ENCODE measurements around the gene AQP11.
"Not testable (repeated sequence)": the region's sequence is repeated elsewhere in the genome, so short reads cannot be mapped to it uniquely, and the experiment has no call there.

AQP11 gene

DNA sequence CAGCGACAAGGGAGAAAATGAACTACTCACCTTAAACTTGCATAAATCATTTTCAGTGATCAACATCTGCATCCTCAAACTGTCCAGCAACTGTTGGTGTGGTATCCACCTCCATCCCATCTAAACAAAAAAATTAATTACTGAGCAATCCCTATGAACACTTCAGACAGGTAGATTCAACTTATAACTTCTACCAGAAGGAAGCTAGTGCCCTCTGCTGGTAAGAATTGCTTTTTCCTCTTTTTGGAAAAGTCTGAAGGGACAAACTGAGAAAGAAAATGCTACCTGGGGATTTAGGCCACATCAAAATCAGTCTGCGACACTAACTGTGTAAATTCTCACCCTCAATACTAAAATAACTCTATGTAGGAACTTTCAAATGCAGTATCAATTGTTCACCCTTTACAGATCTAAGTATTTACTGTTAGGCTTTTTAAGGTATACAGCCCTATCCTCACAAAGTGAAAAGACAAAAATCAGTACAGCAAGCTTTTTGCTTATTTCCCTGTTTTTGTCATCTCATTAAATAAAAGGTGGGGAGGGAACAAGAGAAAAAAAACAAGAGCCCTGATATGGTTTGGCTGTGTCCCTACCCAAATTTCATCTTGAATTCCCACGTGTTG is 29.9 kb downstream of the AQP11 start:
- H3K36me3 ChIP-seq (ENCODE audit: control insufficient read depth, insufficient read depth, low read length), result peaks cover 37% of the 10 kb centered on the region
- DNase-seq, result no peak

DNA sequence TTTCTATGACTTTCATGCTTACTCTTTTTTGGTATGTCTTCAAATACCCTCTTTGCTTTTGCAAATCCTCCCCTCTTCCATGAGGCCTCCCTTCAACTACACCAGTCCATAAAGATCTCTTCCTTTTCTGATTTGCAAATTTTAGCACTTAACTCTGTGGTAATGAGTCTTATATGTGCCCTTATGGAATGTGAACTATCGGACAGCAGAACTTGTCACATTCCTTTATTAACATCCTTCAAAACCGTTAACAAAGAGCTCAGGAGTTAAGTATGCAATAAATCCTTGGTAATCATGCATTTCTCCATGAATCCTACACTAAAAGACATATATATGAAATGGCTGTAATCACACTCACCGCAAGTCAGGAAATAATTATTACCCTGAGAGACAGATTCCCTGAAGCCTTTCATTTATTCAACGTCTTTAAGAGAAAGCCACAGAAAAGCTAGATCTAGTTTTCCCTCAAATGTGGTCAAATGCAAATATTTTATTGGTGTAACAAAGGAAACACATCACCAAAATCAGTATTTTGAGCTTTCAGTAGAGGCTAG is 40.5 kb downstream of the AQP11 start:
- Histone ChIP-seq H3K27ac (ENCODE audit: insufficient read depth, low read length, poor library complexity, severe bottlenecking) (no peak overlapping the region), H3K4me1 (ENCODE audit: control insufficient read depth, insufficient read depth, low read length, poor library complexity, severe bottlenecking) (peaks cover 4% of the 10 kb centered on the region), H3K4me3 (ENCODE audit: insufficient read depth, low read depth, low read length, poor library complexity, severe bottlenecking) (no peak overlapping the region), H3K27me3 (replicated peaks; ENCODE audit: control insufficient read depth, insufficient read depth, low read length, poor library complexity, severe bottlenecking) (no peaks in the 10 kb centered on the region), H3K36me3 (ENCODE audit: control insufficient read depth, insufficient read depth, low read length) (peaks cover 11% of the 10 kb centered on the region), H3K9me3 (ENCODE audit: control insufficient read depth, low read length) (no peaks in the 10 kb centered on the region)
- DNase-seq, result no peak

More for the DNA sequence above, 29.9 kb downstream of the AQP11 start:
- Histone ChIP-seq H3K4me3 (ENCODE audit: insufficient read depth, low read depth, low read length, poor library complexity, severe bottlenecking) (no peak overlapping the region), H3K9me3 (ENCODE audit: control insufficient read depth, low read length) (no peaks in the 10 kb centered on the region), H3K27ac (ENCODE audit: insufficient read depth, low read length, poor library complexity, severe bottlenecking) (no peak overlapping the region), H3K27me3 (replicated peaks; ENCODE audit: control insufficient read depth, insufficient read depth, low read length, poor library complexity, severe bottlenecking) (no peaks in the 10 kb centered on the region), H3K4me1 (ENCODE audit: control insufficient read depth, insufficient read depth, low read length, poor library complexity, severe bottlenecking) (no peaks in the 10 kb centered on the region)

DNA sequence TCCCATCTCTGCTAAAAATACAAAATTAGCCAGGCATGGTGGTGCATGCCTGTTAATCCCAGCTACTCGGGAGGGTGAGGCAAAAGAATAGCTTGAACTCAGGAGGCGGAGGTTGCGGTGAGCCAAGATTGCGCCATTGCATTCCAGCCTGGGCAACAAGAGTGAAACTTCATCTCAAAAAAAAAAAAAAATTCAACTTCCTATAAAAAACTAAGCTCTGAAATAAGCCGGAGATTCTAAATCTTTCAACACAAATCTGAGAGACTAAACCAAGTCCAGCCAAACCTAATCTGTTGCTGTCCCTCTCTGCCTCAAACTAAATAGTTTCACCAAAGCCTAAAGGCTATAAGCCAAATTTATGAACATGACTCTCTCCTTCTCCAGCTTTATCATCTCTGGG is 44.2 kb downstream of the AQP11 start:
- not testable (repeated sequence) for H3K27ac ChIP-seq (ENCODE audit: insufficient read depth, low read length, poor library complexity, severe bottlenecking); H3K27me3 ChIP-seq (replicated peaks; ENCODE audit: control insufficient read depth, insufficient read depth, low read length, poor library complexity, severe bottlenecking); H3K4me3 ChIP-seq (ENCODE audit: insufficient read depth, low read depth, low read length, poor library complexity, severe bottlenecking); H3K9me3 ChIP-seq (ENCODE audit: control insufficient read depth, low read length); DNase-seq; H3K36me3 ChIP-seq (ENCODE audit: control insufficient read depth, insufficient read depth, low read length)
- H3K4me1 ChIP-seq (ENCODE audit: control insufficient read depth, insufficient read depth, low read length, poor library complexity, severe bottlenecking), result peaks cover 15% of the 10 kb centered on the region

DNA sequence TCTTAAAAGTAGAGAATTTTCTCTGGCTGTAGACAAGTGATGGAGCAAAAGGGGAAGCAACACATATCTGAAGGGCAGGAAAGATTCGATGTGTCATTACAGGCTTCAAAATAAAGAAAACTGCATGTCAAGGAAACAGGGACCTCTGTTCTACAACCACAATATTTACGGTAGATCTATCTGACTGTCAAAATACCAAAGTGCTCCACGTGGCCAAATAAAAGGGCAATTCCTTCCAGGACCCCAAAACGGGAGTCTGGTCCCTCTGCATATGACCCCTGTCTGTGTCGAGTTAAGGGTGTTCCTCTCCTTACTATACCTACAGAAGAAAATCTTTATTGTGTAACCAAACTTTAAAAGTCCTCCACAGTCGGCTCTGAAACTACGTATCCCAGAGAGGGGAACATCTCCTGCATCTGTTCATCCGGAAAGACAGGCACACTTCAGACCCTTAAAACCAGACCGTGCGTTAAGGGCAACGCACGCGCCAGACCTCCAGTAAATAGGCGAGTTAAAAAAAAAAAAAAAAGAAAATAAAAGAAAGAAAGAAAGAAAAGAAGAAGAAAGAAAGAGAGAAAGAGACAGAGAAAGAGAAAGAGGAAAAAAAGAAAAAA is 47.1 kb downstream of the AQP11 start:
- peak overlapping the region; percentile 98 for H3K4me3 ChIP-seq (ENCODE audit: insufficient read depth, low read depth, low read length, poor library complexity, severe bottlenecking)
- H3K27me3 ChIP-seq (replicated peaks; ENCODE audit: control insufficient read depth, insufficient read depth, low read length, poor library complexity, severe bottlenecking), result no peaks in the 10 kb centered on the region
- H3K27ac ChIP-seq (ENCODE audit: insufficient read depth, low read length, poor library complexity, severe bottlenecking), result peak overlapping the region; percentile 58
- H3K4me1 ChIP-seq (ENCODE audit: control insufficient read depth, insufficient read depth, low read length, poor library complexity, severe bottlenecking), result peaks cover 15% of the 10 kb centered on the region
- no peak for DNase-seq
- H3K36me3 ChIP-seq (ENCODE audit: control insufficient read depth, insufficient read depth, low read length), result peaks cover 3% of the 10 kb centered on the region
- H3K9me3 ChIP-seq (ENCODE audit: control insufficient read depth, low read length), result no peaks in the 10 kb centered on the region

DNA sequence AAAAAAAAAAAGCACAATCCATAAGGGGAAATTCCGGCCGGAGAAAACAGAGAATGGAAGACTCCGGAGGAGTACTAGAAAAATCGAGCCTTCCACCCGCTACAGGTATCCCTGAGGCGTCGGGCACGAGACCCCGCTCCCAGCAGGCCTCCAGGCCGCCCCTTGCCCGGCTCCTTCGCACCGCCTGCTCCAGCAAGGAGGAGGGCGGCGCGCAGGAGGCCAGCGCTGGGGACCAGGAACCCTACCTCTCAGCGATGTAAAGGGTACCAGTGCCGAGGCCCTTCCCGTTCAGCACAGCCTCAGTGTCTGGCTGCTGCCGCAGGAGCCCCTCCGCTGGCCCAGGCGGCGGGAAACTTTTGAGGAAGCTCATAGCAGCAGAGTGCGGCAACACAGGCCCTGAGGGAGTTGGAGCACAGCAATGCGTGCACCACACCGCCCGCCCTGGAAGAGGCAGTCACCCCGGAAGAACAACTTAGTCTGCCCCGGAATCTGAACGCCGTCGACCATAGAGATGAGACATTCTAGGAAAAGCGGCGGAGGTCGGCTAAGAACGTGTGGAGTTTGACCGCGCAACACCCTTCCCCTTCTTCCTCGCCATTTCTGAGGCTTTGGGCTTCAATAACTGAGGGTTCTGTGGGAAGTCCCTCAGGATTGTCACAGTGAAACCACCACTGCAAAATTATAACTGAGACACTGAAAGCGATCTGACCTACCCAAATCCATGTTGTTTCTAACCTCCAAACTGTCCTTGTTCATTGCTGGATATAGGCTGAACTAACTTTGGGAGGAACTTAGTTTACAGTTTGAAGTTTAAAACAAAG is 47.8 kb downstream of the AQP11 start, which contains the start of gene CLNS1A:
Gene CLNS1A, minus strand, starts transcription at position 450 of the 821 bp plus-strand sequence. Its CDS starts 80 bp downstream, at position 370.
- Histone ChIP-seq H3K4me1 (ENCODE audit: control insufficient read depth, insufficient read depth, low read length, poor library complexity, severe bottlenecking) (peaks cover 15% of the 10 kb centered on the region), H3K9me3 (ENCODE audit: control insufficient read depth, low read length) (no peaks in the 10 kb centered on the region), H3K36me3 (ENCODE audit: control insufficient read depth, insufficient read depth, low read length) (peaks cover 3% of the 10 kb centered on the region), H3K27ac (ENCODE audit: insufficient read depth, low read length, poor library complexity, severe bottlenecking) (peak within 1 kb of the TSS; percentile 58), H3K4me3 (ENCODE audit: insufficient read depth, low read depth, low read length, poor library complexity, severe bottlenecking) (peak within 1 kb of the TSS; percentile 98), H3K27me3 (replicated peaks; ENCODE audit: control insufficient read depth, insufficient read depth, low read length, poor library complexity, severe bottlenecking) (no peaks in the 10 kb centered on the region)
- DNase-seq, result peak; percentile 43 to 59 (median 51)

DNA sequence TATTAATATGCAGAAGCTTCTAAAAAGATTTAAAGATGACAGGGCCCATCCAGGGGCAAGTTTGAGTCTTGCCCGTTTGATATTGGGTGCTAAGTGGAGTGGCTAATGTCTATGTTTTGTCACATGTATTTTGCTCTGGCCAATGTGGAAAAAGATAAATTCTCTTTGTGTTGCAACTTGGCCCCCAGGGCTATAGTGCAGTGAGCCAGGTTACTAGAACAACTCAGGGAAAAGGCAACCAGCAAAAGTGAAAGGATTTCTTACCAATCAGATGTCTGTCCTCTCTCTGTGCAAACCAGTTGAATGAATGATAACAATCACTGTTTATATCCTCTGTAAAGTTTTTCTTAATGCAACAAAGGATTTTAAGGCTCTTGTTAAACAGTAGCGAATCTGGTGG is 52.5 kb downstream of the AQP11 start:
- H3K4me1 ChIP-seq (ENCODE audit: control insufficient read depth, insufficient read depth, low read length, poor library complexity, severe bottlenecking), result no peaks in the 10 kb centered on the region
- H3K27me3 ChIP-seq (replicated peaks; ENCODE audit: control insufficient read depth, insufficient read depth, low read length, poor library complexity, severe bottlenecking), result no peaks in the 10 kb centered on the region
- H3K27ac ChIP-seq (ENCODE audit: insufficient read depth, low read length, poor library complexity, severe bottlenecking), result no peak overlapping the region
- no peaks in the 10 kb centered on the region for H3K9me3 ChIP-seq (ENCODE audit: control insufficient read depth, low read length)
- no peak overlapping the region for H3K4me3 ChIP-seq (ENCODE audit: insufficient read depth, low read depth, low read length, poor library complexity, severe bottlenecking)
- DNase-seq, result no peak
- peaks cover 3% of the 10 kb centered on the region for H3K36me3 ChIP-seq (ENCODE audit: control insufficient read depth, insufficient read depth, low read length)

DNA sequence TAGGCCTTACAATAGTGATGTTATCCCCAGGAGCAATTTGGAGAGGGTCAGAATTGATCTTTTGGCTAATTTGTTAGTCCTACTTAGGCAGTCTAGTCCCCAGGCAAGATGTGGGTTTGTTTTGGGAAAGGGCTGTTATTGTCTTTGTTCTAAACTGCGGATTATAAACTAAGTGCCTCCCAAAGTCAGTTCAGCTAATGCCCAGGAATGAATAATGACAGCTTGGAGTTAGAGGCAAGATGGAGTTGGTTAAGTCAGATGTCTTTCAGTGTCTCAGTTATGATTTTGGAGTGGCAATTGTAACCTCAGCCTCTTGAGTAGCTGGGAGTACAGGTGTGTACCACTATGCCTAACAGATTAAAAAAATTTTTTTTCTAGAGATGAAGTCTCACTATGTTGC is 55.1 kb downstream of the AQP11 start:
- Histone ChIP-seq H3K9me3 (ENCODE audit: control insufficient read depth, low read length) (no peaks in the 10 kb centered on the region), H3K4me1 (ENCODE audit: control insufficient read depth, insufficient read depth, low read length, poor library complexity, severe bottlenecking) (no peaks in the 10 kb centered on the region), H3K27me3 (replicated peaks; ENCODE audit: control insufficient read depth, insufficient read depth, low read length, poor library complexity, severe bottlenecking) (no peaks in the 10 kb centered on the region), H3K4me3 (ENCODE audit: insufficient read depth, low read depth, low read length, poor library complexity, severe bottlenecking) (no peak overlapping the region), H3K27ac (ENCODE audit: insufficient read depth, low read length, poor library complexity, severe bottlenecking) (no peak overlapping the region), H3K36me3 (ENCODE audit: control insufficient read depth, insufficient read depth, low read length) (no peaks in the 10 kb centered on the region)
- no peak for DNase-seq

DNA sequence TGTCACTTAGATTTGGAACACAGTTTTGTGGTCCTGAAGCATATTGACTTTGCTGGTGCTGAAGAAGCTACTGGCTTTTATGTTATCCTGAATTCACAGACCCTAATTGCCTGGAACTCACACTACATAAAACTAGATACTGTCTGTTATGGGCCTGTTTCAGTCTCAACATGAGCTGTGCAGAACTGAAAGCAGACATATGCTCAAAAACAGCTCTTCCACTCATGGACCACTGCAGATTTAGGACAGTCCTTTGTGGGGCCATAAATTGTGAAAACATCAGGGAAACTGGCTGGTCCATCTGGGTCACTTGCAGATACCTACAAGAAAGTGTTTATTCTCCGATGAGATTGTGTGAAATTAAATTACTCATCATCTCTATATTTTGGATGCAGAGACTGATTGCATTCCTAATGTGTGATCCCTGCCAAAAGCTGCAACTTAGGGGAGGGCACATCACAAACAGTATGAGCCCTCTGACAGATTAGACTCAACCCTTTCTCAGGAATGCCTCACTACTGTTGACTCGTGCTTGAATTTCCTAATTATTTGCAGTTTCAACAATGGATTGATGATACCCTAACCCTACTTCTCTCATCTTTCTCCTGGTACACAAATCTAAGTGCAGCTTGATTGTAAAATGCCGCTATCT is 58.0 kb downstream of the AQP11 start:
- Histone ChIP-seq H3K9me3 (ENCODE audit: control insufficient read depth, low read length) (no peaks in the 10 kb centered on the region), H3K27ac (ENCODE audit: insufficient read depth, low read length, poor library complexity, severe bottlenecking) (no peak overlapping the region), H3K4me3 (ENCODE audit: insufficient read depth, low read depth, low read length, poor library complexity, severe bottlenecking) (no peak overlapping the region), H3K27me3 (replicated peaks; ENCODE audit: control insufficient read depth, insufficient read depth, low read length, poor library complexity, severe bottlenecking) (no peaks in the 10 kb centered on the region), H3K4me1 (ENCODE audit: control insufficient read depth, insufficient read depth, low read length, poor library complexity, severe bottlenecking) (no peaks in the 10 kb centered on the region), H3K36me3 (ENCODE audit: control insufficient read depth, insufficient read depth, low read length) (no peaks in the 10 kb centered on the region)
- DNase-seq, result no peak

DNA sequence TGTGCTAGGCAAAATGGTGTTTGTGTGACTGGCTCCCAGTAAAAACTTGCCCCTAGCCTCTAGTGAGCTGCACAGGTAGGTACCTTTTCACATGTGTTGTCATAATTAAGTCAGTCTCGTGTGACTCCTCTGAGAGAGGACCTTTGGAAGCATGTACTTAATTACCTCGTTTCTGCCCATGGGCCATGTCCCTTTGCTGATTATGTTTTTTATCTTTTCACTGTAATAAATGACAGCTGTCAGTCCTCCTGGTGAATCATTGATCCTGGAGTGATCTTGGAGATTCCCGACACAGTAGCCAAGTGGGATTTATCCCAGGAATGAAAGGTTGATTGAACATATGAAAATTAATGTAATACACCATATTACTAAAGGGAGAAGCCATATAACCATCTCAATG is 60.4 kb downstream of the AQP11 start:
- Histone ChIP-seq H3K4me1 (ENCODE audit: control insufficient read depth, insufficient read depth, low read length, poor library complexity, severe bottlenecking) (no peaks in the 10 kb centered on the region), H3K36me3 (ENCODE audit: control insufficient read depth, insufficient read depth, low read length) (no peaks in the 10 kb centered on the region), H3K27me3 (replicated peaks; ENCODE audit: control insufficient read depth, insufficient read depth, low read length, poor library complexity, severe bottlenecking) (no peaks in the 10 kb centered on the region), H3K4me3 (ENCODE audit: insufficient read depth, low read depth, low read length, poor library complexity, severe bottlenecking) (no peak overlapping the region), H3K9me3 (ENCODE audit: control insufficient read depth, low read length) (no peaks in the 10 kb centered on the region), H3K27ac (ENCODE audit: insufficient read depth, low read length, poor library complexity, severe bottlenecking) (no peak overlapping the region)
- DNase-seq, result no peak

Data from effector memory CD4-positive, alpha-beta T cell (primary cell).